GM18508 (cell line): ENCODE data around the gene TSPAN3.

ENCODE experiments used
- ATAC-seq: cut with Tn5 transposase; IDR thresholded peaks from one replicate; pipeline ENCODE4 v1.9.1; 2021; ENCODE audit warnings: moderate number of reproducible peaks; ENCODE audit not compliant: insufficient read depth, unreplicated experiment

The TSPAN3 gene

GRCh38 chr15:77070495-77071304 is at the start of gene TSPAN3:
Gene TSPAN3 (minus strand): TSS chr15:77071109. CDS start chr15:77070954, 155 bp downstream.
- ATAC-seq, result peak; percentile 61

- no peak for ATAC-seq
Observed at GRCh38 chr15:77120576-77120975, 49.7 kb upstream of the TSPAN3 start.

GRCh38 chr15:77119446-77119845 is 48.5 kb upstream of the TSPAN3 start:
- no peak for ATAC-seq

- ATAC-seq, result no peak
Observed at GRCh38 chr15:77118882-77119321, 48.0 kb upstream of the TSPAN3 start.

- ATAC-seq, result no peak
Observed at GRCh38 chr15:77115179-77115578, 44.3 kb upstream of the TSPAN3 start.

- no peak for ATAC-seq
Observed at GRCh38 chr15:77112838-77113504, 42.1 kb upstream of the TSPAN3 start.

- ATAC-seq, result no peak
Observed at GRCh38 chr15:77111789-77112188, 40.9 kb upstream of the TSPAN3 start.

GRCh38 chr15:77107531-77108355 is 36.8 kb upstream of the TSPAN3 start:
- no peak for ATAC-seq

GRCh38 chr15:77107068-77107467 is 36.2 kb upstream of the TSPAN3 start:
- no peak for ATAC-seq

GRCh38 chr15:77104155-77104554 is 33.2 kb upstream of the TSPAN3 start:
- no peak for ATAC-seq

- ATAC-seq, result no peak
Observed at GRCh38 chr15:77099741-77100463, 29.0 kb upstream of the TSPAN3 start.

- ATAC-seq, result no peak
Observed at GRCh38 chr15:77098572-77098971, 27.7 kb upstream of the TSPAN3 start.

- no peak for ATAC-seq
Observed at GRCh38 chr15:77097921-77098320, 27.0 kb upstream of the TSPAN3 start.

- no peak for ATAC-seq
Observed at GRCh38 chr15:77097248-77097721, 26.4 kb upstream of the TSPAN3 start.

- no peak for ATAC-seq
Observed at GRCh38 chr15:77096541-77096940, 25.6 kb upstream of the TSPAN3 start.

GRCh38 chr15:77096138-77096537 is 25.2 kb upstream of the TSPAN3 start:
- no peak for ATAC-seq

GRCh38 chr15:77094397-77095030 is 23.6 kb upstream of the TSPAN3 start:
- no peak for ATAC-seq

GRCh38 chr15:77093436-77093835 is 22.5 kb upstream of the TSPAN3 start:
- no peak for ATAC-seq

- no peak for ATAC-seq
Observed at GRCh38 chr15:77091097-77091496, 20.2 kb upstream of the TSPAN3 start.

- no peak for ATAC-seq
Observed at GRCh38 chr15:77087213-77087612, 16.3 kb upstream of the TSPAN3 start.
